Measurements from ENCODE around the gene CCL7.

DNA sequence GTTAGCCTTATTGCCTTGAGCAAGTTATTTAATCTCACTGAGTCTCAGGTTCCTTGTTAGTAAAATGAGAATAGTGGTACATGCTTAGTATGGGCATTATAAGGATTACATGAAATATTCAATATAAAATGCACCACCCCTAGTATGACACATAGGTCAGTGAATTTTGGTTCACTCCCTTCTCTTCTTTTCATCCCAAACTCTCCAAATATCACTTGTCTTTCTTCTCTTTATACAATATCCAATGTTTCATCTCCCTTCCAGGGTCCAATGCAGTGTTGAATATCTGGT lies 43.3 kb upstream of the CCL7 start:
- no peak for TF ChIP-seq POLR2A (IDR thresholded peaks at IDR 0.05)
- TF ChIP-seq, protein P1, sequence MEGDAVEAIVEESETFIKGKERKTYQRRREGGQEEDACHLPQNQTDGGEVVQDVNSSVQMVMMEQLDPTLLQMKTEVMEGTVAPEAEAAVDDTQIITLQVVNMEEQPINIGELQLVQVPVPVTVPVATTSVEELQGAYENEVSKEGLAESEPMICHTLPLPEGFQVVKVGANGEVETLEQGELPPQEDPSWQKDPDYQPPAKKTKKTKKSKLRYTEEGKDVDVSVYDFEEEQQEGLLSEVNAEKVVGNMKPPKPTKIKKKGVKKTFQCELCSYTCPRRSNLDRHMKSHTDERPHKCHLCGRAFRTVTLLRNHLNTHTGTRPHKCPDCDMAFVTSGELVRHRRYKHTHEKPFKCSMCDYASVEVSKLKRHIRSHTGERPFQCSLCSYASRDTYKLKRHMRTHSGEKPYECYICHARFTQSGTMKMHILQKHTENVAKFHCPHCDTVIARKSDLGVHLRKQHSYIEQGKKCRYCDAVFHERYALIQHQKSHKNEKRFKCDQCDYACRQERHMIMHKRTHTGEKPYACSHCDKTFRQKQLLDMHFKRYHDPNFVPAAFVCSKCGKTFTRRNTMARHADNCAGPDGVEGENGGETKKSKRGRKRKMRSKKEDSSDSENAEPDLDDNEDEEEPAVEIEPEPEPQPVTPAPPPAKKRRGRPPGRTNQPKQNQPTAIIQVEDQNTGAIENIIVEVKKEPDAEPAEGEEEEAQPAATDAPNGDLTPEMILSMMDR (IDR thresholded peaks at IDR 0.05), result no peak
